ENCODE results near the gene SKAP1. TPM values are rescaled to one million over a fixed set of nuclear protein-coding genes. Genes with fewer than 3 reads are reported as not detected.

Gene SKAP1
- polyA plus RNA-seq, 2 donors, result 1.1 to 2.6 TPM

DNA sequence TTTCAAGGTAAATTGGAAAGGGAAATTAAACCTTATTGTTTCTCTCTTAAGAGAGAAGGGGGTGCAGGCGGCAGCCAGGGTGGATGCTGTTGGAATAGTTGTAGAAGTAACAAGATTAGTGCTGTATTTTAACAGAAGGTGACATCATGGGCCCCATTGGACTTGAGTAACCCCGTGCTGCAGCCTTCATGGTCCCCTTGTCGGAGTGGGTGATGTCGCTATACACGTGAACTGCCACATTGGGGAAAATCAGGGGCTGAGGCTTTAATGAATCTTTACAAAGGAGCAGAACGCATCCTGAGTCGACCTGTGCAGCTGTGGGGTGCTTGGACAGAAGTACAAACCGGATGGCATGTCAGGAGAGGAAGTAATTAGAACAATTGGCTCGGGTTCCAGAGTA, 319.3 kb downstream of the SKAP1 start:
- Histone ChIP-seq H3K36me3 (ENCODE audit: control insufficient read depth in 2 of 2, insufficient read depth in 2 of 2, low read length in 1 of 2) (peaks cover 0 to 7% of the 10 kb centered on the region in 2 donors), H3K4me3 (ENCODE audit: low read depth in 1 of 2, low read length in 2 of 2) (no peak overlapping the region), H3K9me3 (ENCODE audit: control insufficient read depth in 2 of 2, insufficient read depth in 1 of 2, low read depth in 1 of 2, low read length in 1 of 2) (no peaks in the 10 kb centered on the region), H3K27me3 (ENCODE audit: control insufficient read depth in 1 of 2, insufficient read depth in 2 of 2, low read length in 2 of 2) (no peaks in the 10 kb centered on the region), H3K27ac (ENCODE audit: low read depth in 2 of 2, low read length in 1 of 2) (no peak overlapping the region), H3K4me1 (ENCODE audit: control insufficient read depth in 2 of 2, insufficient read depth in 2 of 2, low read length in 1 of 2) (no peaks in the 10 kb centered on the region)
- WGBS, 2 donors, result 75 to 80% methylated on average over 9 of the region's 9 CpGs

DNA sequence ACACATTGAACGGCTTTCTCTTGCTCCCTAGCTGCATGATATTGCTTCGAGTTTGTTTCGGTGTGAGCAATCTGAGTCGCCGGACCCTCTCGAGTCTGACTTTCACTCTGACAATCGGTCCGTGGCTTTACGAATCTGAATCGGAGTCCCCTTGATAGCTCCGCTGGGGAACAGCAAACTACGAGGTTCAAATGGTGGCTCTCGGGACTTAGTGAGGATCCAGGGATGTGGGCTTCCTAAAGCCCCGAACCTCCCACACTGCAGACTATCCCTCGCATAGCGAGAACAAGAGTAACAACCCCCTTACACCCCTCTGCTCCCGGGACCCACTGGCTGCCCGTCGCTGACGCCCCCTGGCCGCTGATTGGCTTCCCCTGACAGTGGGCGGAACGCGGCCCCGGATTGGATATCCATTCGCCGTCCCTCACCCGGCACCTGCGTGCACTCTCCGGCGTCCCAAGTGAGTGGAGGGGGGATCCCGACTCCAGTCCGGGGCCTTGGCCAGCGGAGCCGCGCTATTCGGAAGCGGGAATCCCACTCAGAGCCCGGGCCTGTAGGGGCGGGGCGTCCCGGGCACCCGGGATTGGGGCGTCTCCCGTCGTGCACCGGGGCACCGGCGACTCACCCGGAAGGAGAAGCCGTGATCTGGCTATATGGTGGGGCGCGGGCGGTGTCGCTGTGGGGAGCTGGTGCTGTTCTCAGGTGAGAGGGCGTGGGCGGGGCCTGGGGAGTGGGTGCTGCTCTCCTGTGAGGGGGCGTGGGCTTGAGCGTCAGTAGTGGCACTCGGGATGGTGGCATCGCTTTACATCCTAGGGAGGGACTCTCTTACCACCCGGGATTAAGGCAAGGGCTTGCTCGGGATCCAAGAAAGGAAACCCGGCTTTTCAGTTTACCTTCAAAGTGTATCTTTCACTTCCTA, 322.6 kb downstream of the SKAP1 start, which contains the start of gene SNX11:
SNX11 (plus strand) TSS at position 630 of the 919 bp plus-strand sequence. CDS start 4,278 bp downstream, outside the sequence.
- no peaks in the 10 kb centered on the region for H3K36me3 ChIP-seq (ENCODE audit: control insufficient read depth in 2 of 2, insufficient read depth in 2 of 2, low read length in 1 of 2)
- H3K9me3 ChIP-seq (ENCODE audit: control insufficient read depth in 2 of 2, insufficient read depth in 1 of 2, low read depth in 1 of 2, low read length in 1 of 2), result no peaks in the 10 kb centered on the region
- H3K4me3 ChIP-seq (ENCODE audit: low read depth in 1 of 2, low read length in 2 of 2), result peak within 1 kb of the TSS; percentile 83 to 85
- H3K4me1 ChIP-seq (ENCODE audit: control insufficient read depth in 2 of 2, insufficient read depth in 2 of 2, low read length in 1 of 2), result no peaks in the 10 kb centered on the region
- H3K27me3 ChIP-seq (ENCODE audit: control insufficient read depth in 1 of 2, insufficient read depth in 2 of 2, low read length in 2 of 2), result no peaks in the 10 kb centered on the region
- H3K27ac ChIP-seq (ENCODE audit: low read depth in 2 of 2, low read length in 1 of 2), result peak within 1 kb of the TSS; percentile 98 to 99
- 0% methylated on average over 64 of the region's 64 CpGs for WGBS, 2 donors

DNA sequence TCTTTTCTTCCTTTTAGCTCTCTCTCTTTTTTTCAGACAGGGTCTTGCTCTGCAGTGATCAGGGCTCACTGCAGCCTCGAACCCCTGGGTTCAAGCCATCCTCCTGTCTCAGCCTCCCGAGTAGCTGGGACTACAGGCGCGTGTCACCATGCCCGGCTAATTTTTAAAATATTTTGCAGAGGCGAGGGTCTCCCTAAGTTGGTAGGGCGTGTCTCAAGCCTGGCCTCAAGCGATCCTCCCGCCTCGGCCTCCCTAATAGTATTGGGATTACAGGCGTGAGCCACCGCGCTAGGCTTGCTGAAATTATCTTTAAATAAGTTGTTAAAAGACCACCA, 323.2 kb downstream of the SKAP1 start:
- Histone ChIP-seq H3K27ac (ENCODE audit: low read depth in 2 of 2, low read length in 1 of 2) (peak overlapping the region; percentile 98 to 99), H3K4me1 (ENCODE audit: control insufficient read depth in 2 of 2, insufficient read depth in 2 of 2, low read length in 1 of 2) (no peaks in the 10 kb centered on the region), H3K4me3 (ENCODE audit: low read depth in 1 of 2, low read length in 2 of 2) (peak overlapping the region; percentile 83 to 85), H3K27me3 (ENCODE audit: control insufficient read depth in 1 of 2, insufficient read depth in 2 of 2, low read length in 2 of 2) (no peaks in the 10 kb centered on the region), H3K36me3 (ENCODE audit: control insufficient read depth in 2 of 2, insufficient read depth in 2 of 2, low read length in 1 of 2) (no peaks in the 10 kb centered on the region), H3K9me3 (ENCODE audit: control insufficient read depth in 2 of 2, insufficient read depth in 1 of 2, low read depth in 1 of 2, low read length in 1 of 2) (no peaks in the 10 kb centered on the region)
- WGBS, 2 donors, result 39 to 44% methylated on average over 13 of the region's 13 CpGs

DNA sequence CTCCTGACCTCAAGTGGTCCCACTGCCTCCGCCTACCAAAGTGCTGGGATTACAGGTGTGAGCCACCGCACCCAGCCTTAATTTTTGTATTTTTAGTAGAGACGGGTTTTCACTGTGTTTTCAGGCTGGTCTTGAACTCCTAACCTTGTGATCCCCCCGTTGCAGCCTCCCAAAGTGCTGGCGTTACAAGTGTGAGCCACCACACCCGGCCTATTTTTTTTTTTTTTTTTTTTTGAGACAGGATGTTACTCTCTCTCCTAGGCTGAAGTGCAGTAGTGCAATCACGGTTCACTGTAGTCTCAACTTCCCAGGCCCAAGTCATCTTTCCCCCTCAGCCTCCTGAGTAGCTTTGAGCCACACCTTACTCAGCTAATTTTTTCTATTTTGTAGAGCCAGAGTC, 325.6 kb downstream of the SKAP1 start:
- Histone ChIP-seq H3K4me3 (ENCODE audit: low read depth in 1 of 2, low read length in 2 of 2) (no peak overlapping the region), H3K9me3 (ENCODE audit: control insufficient read depth in 2 of 2, insufficient read depth in 1 of 2, low read depth in 1 of 2, low read length in 1 of 2) (no peaks in the 10 kb centered on the region), H3K4me1 (ENCODE audit: control insufficient read depth in 2 of 2, insufficient read depth in 2 of 2, low read length in 1 of 2) (no peaks in the 10 kb centered on the region), H3K36me3 (ENCODE audit: control insufficient read depth in 2 of 2, insufficient read depth in 2 of 2, low read length in 1 of 2) (no peaks in the 10 kb centered on the region), H3K27ac (ENCODE audit: low read depth in 2 of 2, low read length in 1 of 2) (no peak overlapping the region), H3K27me3 (ENCODE audit: control insufficient read depth in 1 of 2, insufficient read depth in 2 of 2, low read length in 2 of 2) (no peaks in the 10 kb centered on the region)
- 86 to 91% methylated on average over 7 of the region's 7 CpGs for WGBS, 2 donors

DNA sequence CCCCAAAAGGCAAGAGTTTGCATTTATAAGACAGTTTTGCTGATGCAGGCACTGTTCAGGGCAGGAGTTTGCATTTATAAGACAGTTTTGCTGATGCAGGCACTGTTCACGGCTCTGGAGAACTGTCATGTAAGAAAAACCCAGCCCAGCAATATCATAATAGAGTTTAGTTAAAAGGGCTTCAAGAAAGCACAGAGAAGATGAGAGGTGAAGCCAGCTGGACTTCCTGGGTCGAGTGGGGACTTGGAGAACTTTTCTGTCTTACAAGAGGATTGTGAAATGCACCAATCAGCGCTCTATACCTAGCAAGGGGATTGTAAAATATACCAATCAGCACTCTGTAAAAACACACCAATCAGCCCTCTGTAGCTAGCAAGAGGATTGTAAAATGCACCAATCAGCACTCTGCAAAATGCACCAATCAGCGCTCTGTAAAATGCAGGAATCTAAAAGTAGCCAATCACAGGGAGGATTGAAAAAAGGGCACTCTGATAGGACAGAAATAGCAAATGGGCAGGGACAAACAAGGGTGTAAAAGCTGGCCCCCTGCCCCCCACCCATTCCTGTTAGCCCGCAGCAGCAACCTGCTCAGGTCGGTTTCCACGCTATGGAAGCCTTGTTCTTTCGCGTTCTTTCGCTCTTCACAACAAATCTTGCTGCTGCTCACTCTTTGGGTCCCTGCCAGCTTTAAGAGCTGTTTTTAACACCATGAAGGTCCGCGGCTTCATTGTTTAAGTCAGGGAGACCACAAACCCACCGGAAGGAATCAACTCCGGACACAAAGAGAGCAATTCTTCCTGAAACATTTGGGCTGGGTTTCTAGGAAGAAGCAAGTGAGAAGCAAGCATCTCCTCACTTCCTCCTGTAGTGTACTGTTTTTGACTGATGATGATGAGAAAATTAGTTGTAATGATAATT, 327.0 kb downstream of the SKAP1 start:
- H3K27me3 ChIP-seq (ENCODE audit: control insufficient read depth in 1 of 2, insufficient read depth in 2 of 2, low read length in 2 of 2), result no peaks in the 10 kb centered on the region
- no peak overlapping the region for H3K27ac ChIP-seq (ENCODE audit: low read depth in 2 of 2, low read length in 1 of 2)
- 75 to 77% methylated on average over 14 of the region's 14 CpGs for WGBS, 2 donors
- H3K4me1 ChIP-seq (ENCODE audit: control insufficient read depth in 2 of 2, insufficient read depth in 2 of 2, low read length in 1 of 2), result no peaks in the 10 kb centered on the region
- H3K36me3 ChIP-seq (ENCODE audit: control insufficient read depth in 2 of 2, insufficient read depth in 2 of 2, low read length in 1 of 2), result no peaks in the 10 kb centered on the region
- no peaks in the 10 kb centered on the region for H3K9me3 ChIP-seq (ENCODE audit: control insufficient read depth in 2 of 2, insufficient read depth in 1 of 2, low read depth in 1 of 2, low read length in 1 of 2)
- no peak overlapping the region for H3K4me3 ChIP-seq (ENCODE audit: low read depth in 1 of 2, low read length in 2 of 2)

DNA sequence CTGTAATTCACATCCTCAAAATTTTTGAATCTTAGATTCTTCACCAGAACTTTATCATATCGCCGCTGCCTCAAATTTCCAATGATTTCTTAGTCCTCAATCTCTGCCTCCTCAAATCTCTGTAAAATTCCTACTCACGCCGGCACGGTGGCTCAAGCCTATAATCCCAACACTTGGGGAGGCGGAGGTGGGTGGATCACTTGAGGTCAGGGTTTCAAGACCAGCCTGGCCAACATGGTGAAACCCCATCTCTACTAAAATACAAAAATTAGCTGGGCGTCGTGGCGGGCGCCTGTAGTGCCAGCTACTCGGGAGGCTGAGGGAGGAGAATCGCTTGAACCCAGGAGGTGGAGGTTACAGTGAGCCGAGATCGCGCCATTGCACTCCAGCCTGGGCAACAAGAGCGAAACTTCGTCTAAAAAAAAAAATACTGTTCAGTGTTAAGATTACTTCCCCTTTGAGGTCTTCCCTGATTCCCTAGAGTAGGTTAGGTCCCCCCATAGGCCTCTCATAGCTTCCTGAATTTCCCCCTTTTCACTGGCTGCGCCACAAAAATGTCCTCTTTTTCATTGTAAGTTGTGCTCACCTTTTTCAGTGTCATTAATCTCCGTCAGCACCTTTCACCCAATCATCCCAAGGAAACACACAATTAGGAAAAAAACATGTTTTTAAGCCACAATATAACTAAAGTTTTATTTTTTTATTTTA, 327.8 kb downstream of the SKAP1 start:
- Histone ChIP-seq H3K27me3 (ENCODE audit: control insufficient read depth in 1 of 2, insufficient read depth in 2 of 2, low read length in 2 of 2) (no peaks in the 10 kb centered on the region), H3K4me1 (ENCODE audit: control insufficient read depth in 2 of 2, insufficient read depth in 2 of 2, low read length in 1 of 2) (no peaks in the 10 kb centered on the region), H3K27ac (ENCODE audit: low read depth in 2 of 2, low read length in 1 of 2) (no peak overlapping the region), H3K36me3 (ENCODE audit: control insufficient read depth in 2 of 2, insufficient read depth in 2 of 2, low read length in 1 of 2) (no peaks in the 10 kb centered on the region), H3K4me3 (ENCODE audit: low read depth in 1 of 2, low read length in 2 of 2) (no peak overlapping the region), H3K9me3 (ENCODE audit: control insufficient read depth in 2 of 2, insufficient read depth in 1 of 2, low read depth in 1 of 2, low read length in 1 of 2) (no peaks in the 10 kb centered on the region)
- WGBS, 2 donors, result 86 to 88% methylated on average over 19 of the region's 19 CpGs

DNA sequence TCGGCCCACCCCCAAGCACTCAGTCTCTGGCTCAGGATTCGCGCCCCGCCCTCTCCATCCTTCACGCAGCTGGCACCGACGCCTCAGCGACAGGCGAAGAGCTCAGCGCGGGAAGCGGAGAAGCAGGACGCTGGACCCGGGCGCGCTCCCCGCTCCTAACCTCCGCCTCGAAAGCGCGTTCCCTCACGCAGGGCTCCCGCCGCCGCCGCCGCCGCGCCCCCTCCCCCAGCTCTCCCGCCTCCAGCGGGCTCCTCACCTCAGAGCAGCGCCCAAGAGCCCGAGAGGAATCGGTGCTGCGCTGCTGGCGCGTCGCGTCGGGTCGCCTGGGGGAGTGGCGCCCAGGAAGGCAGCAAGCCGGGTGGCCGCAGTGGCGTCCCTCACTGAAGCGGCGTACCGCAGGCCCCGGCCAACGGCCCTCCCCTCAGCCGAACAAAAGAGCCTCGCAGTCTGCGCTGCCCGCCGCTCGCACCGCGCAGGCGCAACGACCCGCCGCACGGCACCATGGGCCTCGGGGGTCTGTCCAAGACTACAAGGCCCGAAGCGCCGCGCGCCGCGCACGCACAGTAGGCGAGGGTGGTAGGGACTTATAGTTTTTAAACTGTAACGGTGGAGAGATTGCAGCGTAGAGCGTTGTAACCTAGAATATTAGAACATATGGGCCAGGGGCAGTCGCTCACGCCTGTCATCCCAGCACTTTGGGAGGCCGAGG, 328.8 kb downstream of the SKAP1 start, which contains the start of gene CBX1:
CBX1 (minus strand) TSS at position 467 of the 709 bp plus-strand sequence. CDS start 24,474 bp downstream, outside the sequence.
- WGBS, 2 donors, result 0 to 1% methylated on average over 76 to 79 of the region's 79 CpGs
- H3K9me3 ChIP-seq (ENCODE audit: control insufficient read depth in 2 of 2, insufficient read depth in 1 of 2, low read depth in 1 of 2, low read length in 1 of 2), result no peaks in the 10 kb centered on the region
- peak within 1 kb of the TSS; percentile 92 to 97 for H3K27ac ChIP-seq (ENCODE audit: low read depth in 2 of 2, low read length in 1 of 2)
- H3K4me1 ChIP-seq (ENCODE audit: control insufficient read depth in 2 of 2, insufficient read depth in 2 of 2, low read length in 1 of 2), result no peaks in the 10 kb centered on the region
- peak within 1 kb of the TSS; percentile 82 to 98 for H3K4me3 ChIP-seq (ENCODE audit: low read depth in 1 of 2, low read length in 2 of 2)
- H3K27me3 ChIP-seq (ENCODE audit: control insufficient read depth in 1 of 2, insufficient read depth in 2 of 2, low read length in 2 of 2), result no peaks in the 10 kb centered on the region
- H3K36me3 ChIP-seq (ENCODE audit: control insufficient read depth in 2 of 2, insufficient read depth in 2 of 2, low read length in 1 of 2), result no peaks in the 10 kb centered on the region

DNA sequence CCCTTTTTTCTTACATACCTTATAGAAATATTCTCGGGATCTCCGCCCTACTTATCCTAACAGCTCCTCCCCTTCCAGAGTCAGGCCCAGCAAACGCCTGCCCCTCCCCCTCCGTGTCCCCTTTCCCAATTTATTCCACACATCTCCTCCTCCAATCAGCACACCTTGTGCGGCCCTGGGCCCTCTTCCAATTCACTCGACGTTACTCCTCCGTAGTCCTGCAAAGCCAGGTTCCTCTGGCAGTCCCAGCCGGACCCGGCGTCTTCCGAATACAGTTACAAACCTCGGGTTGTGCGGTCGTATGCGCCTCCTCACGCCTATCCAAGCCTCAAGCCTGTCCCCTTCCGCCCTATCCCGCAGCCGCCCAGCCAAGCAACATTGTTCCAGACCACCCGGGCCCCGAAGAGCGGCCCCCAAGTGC, 329.4 kb downstream of the SKAP1 start:
- WGBS, 2 donors, result 1% methylated on average over 23 of the region's 23 CpGs
- Histone ChIP-seq H3K27me3 (ENCODE audit: control insufficient read depth in 1 of 2, insufficient read depth in 2 of 2, low read length in 2 of 2) (no peaks in the 10 kb centered on the region), H3K4me3 (ENCODE audit: low read depth in 1 of 2, low read length in 2 of 2) (peak overlapping the region; percentile 82 to 98), H3K4me1 (ENCODE audit: control insufficient read depth in 2 of 2, insufficient read depth in 2 of 2, low read length in 1 of 2) (no peaks in the 10 kb centered on the region), H3K27ac (ENCODE audit: low read depth in 2 of 2, low read length in 1 of 2) (peak overlapping the region; percentile 92 to 97), H3K9me3 (ENCODE audit: control insufficient read depth in 2 of 2, insufficient read depth in 1 of 2, low read depth in 1 of 2, low read length in 1 of 2) (no peaks in the 10 kb centered on the region), H3K36me3 (ENCODE audit: control insufficient read depth in 2 of 2, insufficient read depth in 2 of 2, low read length in 1 of 2) (no peaks in the 10 kb centered on the region)
